Astrocyte (in vitro differentiated cells and primary cell): ENCODE measurements around the gene ITGA8.

Experiments used
- EZH2 ChIP-seq: IDR thresholded peaks from 2 replicates; pipeline ENCODE4 v1.6.1; 2012; ENCODE audit warnings: mild to moderate bottlenecking, low read length, inconsistent platforms; ENCODE audit not compliant: insufficient read depth
- TF ChIP-seq, protein P1 (sequence below): IDR thresholded peaks from 2 replicates; pipeline ENCODE4 v1.5.1; 2011; ENCODE audit warnings: low read depth, mild to moderate bottlenecking, inconsistent platforms, low read length, moderate library complexity; ENCODE audit not compliant: insufficient read depth

DNA sequence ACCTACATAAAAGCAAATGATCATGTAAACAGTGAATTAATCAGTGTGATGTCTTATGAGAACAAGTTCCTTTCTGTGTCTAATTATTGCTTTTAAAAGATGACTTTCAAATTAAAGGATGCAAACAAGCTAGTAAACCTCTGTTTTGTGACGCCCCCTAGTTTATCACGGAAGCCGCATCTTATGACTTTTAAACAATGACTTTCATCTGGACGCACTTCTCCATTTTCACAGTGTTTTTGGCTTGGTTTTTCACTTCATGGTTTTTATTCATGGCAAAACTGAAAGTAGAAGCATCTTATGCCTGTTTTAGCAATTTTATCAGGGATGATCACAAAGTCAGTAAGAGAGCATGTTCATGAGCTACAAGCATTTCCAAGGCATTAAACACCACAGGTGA lies 35.0 kb downstream of the ITGA8 start:
- TF ChIP-seq, protein P1, sequence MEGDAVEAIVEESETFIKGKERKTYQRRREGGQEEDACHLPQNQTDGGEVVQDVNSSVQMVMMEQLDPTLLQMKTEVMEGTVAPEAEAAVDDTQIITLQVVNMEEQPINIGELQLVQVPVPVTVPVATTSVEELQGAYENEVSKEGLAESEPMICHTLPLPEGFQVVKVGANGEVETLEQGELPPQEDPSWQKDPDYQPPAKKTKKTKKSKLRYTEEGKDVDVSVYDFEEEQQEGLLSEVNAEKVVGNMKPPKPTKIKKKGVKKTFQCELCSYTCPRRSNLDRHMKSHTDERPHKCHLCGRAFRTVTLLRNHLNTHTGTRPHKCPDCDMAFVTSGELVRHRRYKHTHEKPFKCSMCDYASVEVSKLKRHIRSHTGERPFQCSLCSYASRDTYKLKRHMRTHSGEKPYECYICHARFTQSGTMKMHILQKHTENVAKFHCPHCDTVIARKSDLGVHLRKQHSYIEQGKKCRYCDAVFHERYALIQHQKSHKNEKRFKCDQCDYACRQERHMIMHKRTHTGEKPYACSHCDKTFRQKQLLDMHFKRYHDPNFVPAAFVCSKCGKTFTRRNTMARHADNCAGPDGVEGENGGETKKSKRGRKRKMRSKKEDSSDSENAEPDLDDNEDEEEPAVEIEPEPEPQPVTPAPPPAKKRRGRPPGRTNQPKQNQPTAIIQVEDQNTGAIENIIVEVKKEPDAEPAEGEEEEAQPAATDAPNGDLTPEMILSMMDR = no peak
- TF ChIP-seq EZH2 = no peak
